Skeletal muscle cell (primary cell): Measurements from ENCODE around the gene CPSF6.
"Not testable (repeated sequence)": the region's sequence is repeated elsewhere in the genome, so short reads cannot be mapped to it uniquely, and the experiment has no call there.

Experiments
- DNase-seq: peaks from one replicate; pipeline ENCODE4 v3.0.0-alpha.2; 2010; ENCODE audit warnings: low read depth
- H3K4me3 ChIP-seq: 2 replicates; pipeline ENCODE4 v1.5.1; 2011; ENCODE audit warnings: low read depth, mild to moderate bottlenecking, control low read depth, low read length, moderate library complexity

CPSF6 gene

DNA sequence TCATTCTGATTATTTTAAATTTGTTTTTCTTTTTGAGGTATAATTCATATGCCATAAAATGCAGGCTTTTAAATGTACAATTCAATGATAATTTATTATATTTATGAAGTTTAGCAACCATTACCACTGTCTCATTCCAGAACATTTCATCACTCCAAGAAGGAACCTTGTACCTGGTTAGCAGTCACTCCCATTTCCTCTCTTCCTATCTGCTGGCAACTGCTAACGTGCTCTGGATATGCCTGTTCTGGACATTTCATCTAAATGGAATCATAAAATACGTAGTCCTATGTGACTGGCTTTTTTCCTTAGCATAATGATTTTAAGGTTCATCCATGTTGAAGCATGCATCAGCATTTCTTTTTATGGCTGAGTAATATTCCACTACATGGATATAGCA lies 15.5 kb downstream of the CPSF6 start:
- H3K4me3 ChIP-seq, result no peak overlapping the region
- DNase-seq, result no peak

DNA sequence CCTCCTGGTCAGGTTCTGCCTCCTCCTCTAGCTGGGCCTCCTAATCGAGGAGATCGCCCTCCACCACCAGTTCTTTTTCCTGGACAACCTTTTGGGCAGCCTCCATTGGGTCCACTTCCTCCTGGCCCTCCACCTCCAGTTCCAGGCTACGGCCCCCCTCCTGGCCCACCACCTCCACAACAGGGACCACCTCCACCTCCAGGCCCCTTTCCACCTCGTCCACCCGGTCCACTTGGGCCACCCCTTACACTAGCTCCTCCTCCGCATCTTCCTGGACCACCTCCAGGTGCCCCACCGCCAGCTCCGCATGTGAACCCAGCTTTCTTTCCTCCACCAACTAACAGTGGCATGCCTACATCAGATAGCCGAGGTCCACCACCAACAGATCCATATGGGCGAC lies 19.3 kb downstream of the CPSF6 start:
- DNase-seq, result no peak
- H3K4me3 ChIP-seq, result no peak overlapping the region

DNA sequence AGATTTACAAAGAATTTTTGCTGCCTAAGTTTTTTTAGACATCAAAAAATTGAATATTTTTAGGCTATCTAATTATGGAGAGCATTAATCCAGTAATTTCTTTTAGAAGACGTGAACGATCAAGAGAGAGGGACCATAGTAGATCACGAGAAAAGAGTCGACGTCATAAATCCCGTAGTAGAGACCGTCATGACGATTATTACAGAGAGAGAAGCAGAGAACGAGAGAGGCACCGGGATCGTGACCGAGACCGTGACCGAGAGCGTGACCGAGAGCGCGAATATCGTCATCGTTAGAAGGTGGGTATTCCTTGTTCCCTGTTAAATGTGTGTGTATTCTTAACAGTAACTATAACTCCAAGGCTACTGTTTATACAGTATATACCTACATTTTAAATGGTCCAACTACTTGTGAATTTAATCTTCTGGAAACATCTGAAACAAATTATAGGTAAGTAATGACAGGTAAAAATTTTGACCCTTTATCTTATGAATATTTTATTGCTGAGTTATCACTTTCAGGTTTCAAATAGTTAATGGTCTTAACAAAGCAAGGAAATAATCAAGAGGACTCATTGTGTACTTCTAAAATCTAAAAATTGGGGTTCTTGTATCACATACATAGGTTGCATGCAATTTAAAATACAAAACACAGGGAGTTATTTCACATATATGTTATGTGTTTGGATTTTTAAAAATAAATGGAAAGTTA lies 23.1 kb downstream of the CPSF6 start:
- DNase-seq, result no peak

DNA sequence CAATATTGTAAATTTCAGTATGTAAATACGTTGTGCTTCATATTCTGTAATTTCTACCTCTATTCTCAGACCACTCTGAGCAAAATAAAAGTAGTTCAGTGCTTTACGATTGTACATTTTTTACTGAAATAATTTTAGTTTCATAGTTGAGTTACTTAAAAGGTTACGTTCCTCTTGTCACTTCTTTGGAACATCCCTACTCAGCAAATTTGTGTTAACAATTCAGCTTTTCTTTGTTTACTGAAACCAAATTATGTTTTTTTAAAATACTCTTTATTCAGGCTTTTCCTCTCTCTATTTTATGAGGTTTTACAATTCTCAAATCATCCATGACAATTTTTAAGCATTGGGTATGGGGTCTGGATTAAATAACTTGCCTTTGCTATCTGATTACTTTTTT lies 25.8 kb downstream of the CPSF6 start:
- no peak overlapping the region for H3K4me3 ChIP-seq
- DNase-seq, result no peak

More for the DNA sequence above, 23.1 kb downstream of the CPSF6 start:
- H3K4me3 ChIP-seq, result no peak overlapping the region

DNA sequence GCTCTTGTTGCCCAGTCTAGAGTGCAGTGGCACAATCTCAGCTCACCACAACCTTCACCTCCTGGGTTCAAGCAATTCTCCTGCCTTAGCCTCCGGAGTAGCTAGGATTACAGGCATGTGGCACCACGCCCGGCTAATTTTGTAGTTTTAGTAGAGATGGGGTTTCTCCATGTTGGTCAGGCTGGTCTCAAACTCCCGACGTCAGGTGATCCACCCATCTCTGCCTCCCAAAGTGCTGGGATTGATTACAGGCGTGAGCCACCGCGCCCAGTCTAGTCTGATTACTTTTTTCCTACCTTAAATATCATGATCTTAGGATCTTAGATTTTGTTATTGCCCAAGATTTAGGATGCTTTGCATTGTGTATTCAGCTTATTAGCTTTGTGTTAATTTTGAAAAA lies 26.3 kb downstream of the CPSF6 start:
- not testable (repeated sequence) for H3K4me3 ChIP-seq, DNase-seq

DNA sequence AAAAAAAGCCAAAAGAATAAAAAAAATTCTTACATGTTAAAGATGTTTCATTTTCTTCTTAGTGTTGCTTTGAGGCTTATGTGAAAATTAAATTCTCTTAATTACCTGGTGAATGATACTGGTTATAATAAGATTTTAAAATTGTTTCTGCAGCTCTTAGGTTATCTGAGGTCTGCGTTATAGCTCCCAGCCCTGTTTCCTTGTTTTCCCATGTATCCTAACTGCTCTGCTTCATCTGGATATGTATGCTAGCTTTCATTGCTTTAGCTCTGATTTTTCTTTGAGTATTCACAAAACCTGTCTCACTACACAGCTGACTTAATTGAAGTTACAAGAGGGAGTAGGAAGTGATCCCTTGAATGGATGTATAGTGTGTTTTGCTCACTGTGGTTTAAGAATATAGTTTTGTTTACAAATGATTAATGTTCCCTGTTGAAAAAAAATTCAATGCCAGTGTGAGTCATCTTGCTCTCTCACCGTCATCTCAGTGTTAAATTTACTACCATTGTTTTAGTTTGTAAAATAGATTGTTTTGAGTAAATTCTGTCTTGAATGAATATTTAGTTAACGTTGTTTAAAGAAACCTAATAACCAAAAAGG lies 26.8 kb downstream of the CPSF6 start:
- H3K4me3 ChIP-seq, result no peak overlapping the region
- peak; percentile 31 for DNase-seq

DNA sequence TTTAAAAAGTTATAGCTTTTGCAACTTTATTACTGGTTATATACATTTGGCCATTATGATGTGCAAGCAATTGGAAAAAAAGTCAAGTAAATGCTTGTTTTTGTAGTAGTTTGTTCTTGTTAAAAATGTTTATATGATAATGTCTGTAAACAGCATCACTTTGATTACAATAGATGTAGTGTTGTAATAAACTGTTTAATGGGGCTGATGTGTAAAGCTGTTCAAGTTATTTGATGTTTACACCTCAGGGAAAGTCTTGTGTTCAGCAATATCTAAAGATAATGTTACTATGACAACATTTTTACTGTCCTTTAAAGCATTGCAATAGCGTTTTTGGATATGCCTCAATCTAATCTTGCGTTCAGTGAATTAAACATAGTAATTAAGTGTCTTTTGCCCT lies 30.4 kb downstream of the CPSF6 start:
- no peak for DNase-seq

DNA sequence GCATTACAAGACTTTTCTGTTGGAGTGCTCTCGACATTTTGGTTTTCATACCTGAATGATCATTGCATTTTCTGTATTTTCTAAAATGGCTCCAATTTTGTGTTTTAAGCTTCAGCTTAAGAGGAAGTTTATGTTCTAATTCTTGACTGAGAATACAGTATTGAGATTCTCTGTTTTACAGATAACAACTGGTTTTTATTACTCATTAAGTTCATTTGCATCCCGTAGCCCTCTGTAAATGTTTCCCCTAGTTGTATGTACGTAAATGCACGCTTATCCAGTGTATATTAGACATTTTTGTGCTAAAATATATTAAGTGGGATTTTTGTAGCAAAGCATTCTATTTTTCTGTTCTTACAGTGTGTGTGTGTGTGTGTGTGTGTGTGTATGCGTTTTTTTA lies 33.1 kb downstream of the CPSF6 start:
- H3K4me3 ChIP-seq, result no peak overlapping the region
- DNase-seq, result no peak

More for the DNA sequence above, 30.4 kb downstream of the CPSF6 start:
- H3K4me3 ChIP-seq, result no peak overlapping the region

DNA sequence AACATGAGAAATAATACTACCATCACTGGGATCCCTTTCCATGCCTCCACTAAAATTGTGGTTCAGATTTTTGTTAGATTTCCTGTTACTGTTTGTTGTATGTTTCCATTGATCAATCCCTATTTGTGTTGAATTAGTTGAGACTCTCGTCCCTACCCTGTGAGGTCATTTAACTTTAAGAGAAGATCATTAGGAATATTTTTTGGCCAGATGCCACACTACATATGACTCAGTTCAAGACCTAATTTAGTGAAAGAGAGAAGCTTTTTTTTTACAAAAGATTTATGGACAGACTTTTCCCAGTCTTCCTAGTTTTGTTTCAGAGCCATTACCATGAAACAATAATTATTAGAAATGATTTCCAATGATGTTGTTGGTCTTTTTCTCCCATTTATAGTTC lies 35.5 kb downstream of the CPSF6 start:
- DNase-seq, result peak; percentile 7
- no peak overlapping the region for H3K4me3 ChIP-seq

DNA sequence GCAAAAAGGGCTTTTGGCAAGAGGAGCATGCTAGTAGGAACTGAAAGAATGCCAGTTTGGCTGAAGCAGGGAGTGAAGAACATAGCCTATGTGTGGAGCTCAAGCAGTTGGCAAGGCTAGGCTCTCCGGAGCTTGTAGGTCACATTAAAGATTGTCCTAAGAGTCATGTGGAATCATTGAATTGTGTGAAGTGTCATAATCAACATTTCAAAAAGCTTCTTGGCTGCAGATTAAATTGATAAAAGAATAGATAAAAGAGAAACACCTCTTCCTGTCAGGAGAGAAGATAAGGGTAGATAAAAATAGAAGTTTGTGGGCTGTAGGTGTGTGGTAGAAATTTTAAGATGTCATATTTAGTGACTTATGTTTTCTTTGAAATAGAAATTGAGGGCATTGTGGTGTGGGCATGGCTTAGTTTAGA lies 36.1 kb downstream of the CPSF6 start:
- DNase-seq, result no peak
- H3K4me3 ChIP-seq, result no peak overlapping the region

DNA sequence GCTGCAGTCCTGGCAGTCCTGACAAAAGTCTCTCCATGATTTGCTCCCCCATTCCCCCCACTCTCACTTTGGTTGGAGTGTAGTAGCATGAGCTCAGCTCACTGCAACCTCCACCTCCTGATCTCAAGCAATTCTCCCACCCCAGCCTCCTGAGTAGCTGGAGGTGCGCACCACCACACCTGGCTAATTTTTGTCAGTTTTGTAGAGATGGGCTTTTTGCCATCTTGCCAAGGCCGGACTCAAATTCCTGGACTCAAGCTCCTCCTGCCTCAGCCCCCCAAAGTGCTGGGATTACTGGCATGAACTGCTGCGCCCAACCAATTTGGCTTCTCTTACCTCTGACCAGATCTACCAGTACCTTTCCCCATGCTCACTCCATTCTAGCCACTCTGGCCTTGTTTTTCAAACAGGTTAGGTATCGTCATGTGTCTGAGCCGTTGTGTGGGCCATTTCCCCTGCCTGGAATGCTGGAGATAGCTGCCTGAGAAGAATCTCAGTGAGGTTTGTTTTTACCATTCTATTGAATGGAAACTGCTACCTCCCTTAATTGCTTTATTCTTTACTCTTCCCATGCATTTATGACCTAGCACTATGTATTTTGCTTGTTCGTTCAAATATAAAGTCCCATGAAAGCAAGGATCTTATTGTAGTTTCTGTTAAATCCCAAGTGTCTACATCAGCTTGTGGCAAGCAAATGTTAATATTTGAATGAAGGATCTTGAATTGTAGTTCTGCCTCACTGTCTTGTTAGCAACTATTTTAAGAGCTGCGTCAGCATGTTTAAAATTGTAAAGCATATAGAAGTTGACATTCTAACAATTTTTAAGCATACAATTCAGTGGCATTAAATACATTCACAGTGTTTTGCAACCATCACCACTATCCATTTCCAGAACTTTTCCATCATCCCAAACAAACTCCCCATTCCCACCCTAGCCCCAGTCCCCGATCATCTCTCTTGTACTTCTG lies 39.7 kb downstream of the CPSF6 start:
- DNase-seq, result no peak
- H3K4me3 ChIP-seq, result no peak overlapping the region

DNA sequence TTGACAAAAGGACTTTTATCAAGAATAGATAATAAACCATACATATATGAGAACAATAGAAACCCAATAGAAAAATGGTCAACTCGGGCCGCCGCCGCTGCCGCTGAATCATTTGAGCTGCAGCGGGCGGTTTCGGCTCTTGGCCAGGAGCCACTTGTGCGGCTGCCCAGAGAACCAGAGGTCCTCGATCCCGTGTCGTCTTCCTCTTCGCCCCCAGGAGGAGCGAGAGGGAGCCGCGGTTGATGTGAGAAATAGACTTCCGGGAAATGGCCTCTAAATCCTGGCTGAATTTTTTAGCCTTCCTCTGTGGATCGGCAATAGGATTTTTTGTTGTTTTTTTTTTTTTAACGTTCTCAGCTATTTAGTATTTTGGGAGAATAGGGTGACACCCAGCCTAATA lies 44.8 kb downstream of the CPSF6 start:
- peak; percentile 49 for DNase-seq

DNA sequence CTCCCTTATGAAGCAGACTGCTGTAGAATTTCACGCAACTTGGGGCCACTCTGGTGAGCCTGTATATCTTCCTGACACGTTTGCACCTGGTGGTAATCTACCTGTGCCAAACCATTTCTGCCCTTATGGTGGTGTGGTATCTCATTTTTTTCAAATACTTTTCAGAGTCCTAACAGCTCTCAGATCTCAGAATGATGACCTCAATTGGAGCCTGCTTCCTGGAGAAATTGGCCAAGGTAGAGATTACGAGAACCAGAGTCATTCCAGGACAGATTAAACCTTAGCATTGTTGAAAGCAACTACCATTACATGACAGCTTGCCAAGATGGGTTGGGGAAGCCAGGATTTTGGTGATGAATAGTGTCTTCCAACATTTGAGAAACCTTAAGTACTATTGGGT lies 48.2 kb downstream of the CPSF6 start:
- no peak for DNase-seq
- no peak overlapping the region for H3K4me3 ChIP-seq

More for the DNA sequence above, 44.8 kb downstream of the CPSF6 start:
- peak overlapping the region; percentile 12 for H3K4me3 ChIP-seq

DNA sequence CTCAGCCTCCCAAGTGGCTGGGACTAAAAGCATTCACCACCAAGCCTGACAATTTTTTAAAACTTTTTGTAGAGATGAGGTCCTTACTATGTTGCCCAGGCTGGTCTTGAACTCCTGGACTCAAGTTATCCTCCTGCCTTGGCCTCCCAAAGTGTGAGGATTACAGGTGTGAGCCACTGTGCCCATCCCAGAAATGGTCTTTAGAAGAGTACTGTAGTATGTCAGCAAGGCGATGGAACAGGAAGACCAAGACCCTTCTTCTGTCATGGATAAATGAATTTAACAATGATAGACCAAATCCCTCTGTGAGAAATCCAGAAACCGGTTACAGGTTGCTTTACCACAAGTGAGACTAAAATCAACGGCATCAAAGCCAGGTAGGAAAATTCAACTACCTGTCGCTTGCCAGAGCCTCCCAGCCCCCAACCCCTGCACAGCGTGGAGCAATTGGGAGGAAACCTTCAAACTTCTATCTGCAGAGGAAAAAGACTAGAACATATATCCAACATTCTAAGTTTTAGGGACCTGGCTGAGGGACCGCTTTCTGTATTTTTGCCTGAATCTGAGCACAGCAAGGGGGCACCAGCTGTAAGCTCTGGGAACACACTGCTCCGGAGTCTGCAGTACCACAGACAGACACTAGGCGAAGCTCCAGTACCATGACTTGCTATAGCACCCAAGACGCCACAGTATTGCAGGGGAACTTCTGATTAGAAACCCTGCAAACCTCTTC lies 51.3 kb downstream of the CPSF6 start:
- no peak overlapping the region for H3K4me3 ChIP-seq
- peak; percentile 41 for DNase-seq

DNA sequence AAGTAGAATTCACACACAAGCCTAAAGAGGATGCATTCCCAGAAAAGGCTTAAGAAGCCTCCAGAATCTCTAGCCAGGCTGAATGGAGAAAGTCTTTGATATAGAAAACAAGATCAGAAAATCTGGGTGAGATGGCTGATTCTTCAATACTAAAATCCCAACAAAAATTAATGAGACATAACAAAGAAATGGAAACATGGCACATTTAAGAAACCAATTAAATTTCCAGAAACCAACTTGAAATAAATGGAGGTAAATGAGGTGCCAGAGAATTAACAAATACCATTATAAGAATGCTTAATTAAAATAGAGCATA lies 51.9 kb downstream of the CPSF6 start:
- DNase-seq, result no peak
- H3K4me3 ChIP-seq, result no peak overlapping the region

DNA sequence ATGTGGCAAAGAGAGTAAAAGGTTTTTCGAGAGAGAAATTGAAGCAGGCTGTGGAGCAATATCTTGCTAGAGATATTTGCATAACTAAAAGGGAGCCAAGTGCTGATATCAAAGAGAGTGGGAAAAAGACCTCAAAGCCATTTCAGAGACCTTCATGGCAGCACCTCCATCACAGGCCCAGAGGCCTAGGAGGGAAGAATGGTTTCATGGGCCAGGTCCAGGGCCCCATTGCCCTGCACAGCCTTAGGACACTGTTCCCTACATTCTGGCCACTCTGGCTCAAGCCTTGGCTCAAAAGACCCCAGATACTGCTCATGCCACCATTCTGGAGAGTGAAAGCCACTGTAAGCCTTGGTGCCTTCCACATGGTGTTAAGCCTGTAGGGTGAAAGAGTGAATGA lies 58.8 kb downstream of the CPSF6 start:
- H3K4me3 ChIP-seq, result no peak overlapping the region
- no peak for DNase-seq

DNA sequence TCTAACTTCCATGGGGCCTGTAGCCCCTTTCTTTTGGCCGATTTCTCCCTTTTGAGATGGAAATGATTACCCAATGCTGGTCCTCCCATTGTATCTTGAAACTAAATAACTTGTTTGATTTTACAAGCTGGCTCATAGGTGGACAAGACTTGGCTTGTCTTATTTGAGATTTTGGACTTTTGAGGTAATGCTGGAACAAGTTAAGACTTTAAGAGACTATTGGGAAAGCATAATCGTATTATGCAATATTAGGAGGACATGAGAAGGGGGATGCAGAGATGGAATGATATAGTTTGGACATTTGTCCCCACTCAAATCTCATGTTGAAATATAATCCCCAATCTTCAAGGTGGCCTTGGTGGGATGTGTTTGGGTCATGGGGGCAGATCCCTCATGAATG lies 59.6 kb downstream of the CPSF6 start:
- DNase-seq, result no peak
- no peak overlapping the region for H3K4me3 ChIP-seq

DNA sequence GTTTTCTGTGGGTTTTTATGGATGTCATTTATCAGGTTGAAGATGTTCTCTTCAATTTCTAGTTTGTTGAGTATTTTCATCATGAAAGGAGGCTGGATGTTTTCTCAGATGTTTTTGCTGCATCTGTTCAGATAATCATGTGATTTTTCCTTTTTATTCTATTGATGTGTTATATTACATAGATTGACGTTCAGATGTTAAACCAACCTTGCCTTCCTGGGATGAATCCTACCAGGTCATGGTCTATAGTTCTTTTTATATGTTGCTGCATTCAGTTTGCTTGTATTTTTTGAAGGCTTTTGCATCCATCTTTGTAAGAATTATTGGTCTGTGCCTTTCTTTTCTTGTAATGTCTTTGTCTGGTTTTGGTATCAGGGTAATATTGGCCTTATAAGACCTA lies 64.9 kb downstream of the CPSF6 start:
- no peak for DNase-seq

DNA sequence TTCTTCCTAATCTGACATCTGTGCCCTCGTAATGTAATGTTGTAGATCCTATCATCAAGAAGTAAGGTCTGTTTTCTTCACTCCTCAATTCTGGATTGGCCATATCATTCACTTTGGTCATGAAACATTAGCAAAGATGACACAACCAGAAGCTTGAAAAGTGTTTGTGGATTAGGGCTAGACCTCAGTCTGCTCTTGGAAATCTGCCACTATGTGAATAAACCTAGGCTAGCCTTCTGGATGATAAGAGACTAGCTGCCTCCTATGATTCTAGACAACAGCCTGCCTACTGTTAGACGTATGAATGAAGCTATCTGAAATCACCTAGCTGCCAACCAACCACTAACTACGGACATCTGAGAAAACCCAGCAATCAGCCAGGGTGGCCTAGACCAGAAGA lies 70.1 kb downstream of the CPSF6 start:
- no peak overlapping the region for H3K4me3 ChIP-seq
- DNase-seq, result no peak

More for the DNA sequence above, 64.9 kb downstream of the CPSF6 start:
- no peak overlapping the region for H3K4me3 ChIP-seq

DNA sequence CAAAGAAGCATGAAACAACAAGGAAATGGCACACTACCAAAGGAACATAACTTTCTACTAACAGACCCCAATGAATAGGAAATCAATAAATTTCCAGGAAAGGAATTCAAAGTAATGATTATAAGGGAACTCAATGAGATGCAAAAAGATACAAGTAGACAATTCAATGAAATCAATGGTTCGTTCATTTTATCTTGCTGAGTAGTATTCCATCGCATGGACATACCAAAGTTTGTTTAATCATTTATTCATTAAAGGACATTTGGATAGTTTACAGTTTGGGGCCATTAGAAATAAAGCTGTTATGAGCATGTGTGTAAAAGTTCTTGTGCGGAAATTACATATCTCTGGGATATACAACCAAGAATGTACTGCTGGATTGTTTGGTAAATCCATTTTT lies 73.8 kb downstream of the CPSF6 start:
- H3K4me3 ChIP-seq, result no peak overlapping the region
- no peak for DNase-seq
